Trophoblast cell (in vitro differentiated cells and primary cell): ENCODE data around the gene FAM184B.
"Not testable (repeated sequence)": the region's sequence is repeated elsewhere in the genome, so short reads cannot be mapped to it uniquely, and the experiment has no call there.

Experiments used
- DNase-seq, 2 donors: peaks; one replicate each; pipeline ENCODE4 v3.0.0-alpha.2; 2016
- H2AFZ ChIP-seq: 2 replicates; pipeline ENCODE4 v1.6.1; 2013; ENCODE audit warnings: low read length, moderate library complexity, mild to moderate bottlenecking; ENCODE audit not compliant: insufficient read depth, poor library complexity
- H2AK5ac ChIP-seq: 2 replicates; pipeline ENCODE4 v1.6.1; 2013; ENCODE audit warnings: mild to moderate bottlenecking, low read length
- H2BK120ac ChIP-seq: 2 replicates; pipeline ENCODE4 v1.6.1; 2013; ENCODE audit warnings: low read length, mild to moderate bottlenecking, moderate library complexity; ENCODE audit not compliant: insufficient read depth, poor library complexity
- H2BK12ac ChIP-seq: 2 replicates; pipeline ENCODE4 v1.6.1; 2013; ENCODE audit warnings: mild to moderate bottlenecking, low read length, moderate library complexity
- H2BK5ac ChIP-seq: 2 replicates; pipeline ENCODE4 v1.6.1; 2013; ENCODE audit warnings: low read length, low read depth, moderate library complexity, mild to moderate bottlenecking; ENCODE audit not compliant: poor library complexity
- H3K14ac ChIP-seq: 2 replicates; pipeline ENCODE4 v1.6.1; 2013; ENCODE audit warnings: mild to moderate bottlenecking, low read length
- H3K18ac ChIP-seq: 2 replicates; pipeline ENCODE4 v1.6.1; 2013; ENCODE audit warnings: mild to moderate bottlenecking, low read length
- H3K23ac ChIP-seq: 2 replicates; pipeline ENCODE4 v1.6.1; 2013; ENCODE audit warnings: low read length
- H3K27ac ChIP-seq: 2 replicates; pipeline ENCODE4 v1.5.1; 2013; ENCODE audit warnings: low read depth, mild to moderate bottlenecking, inconsistent platforms, low read length, moderate library complexity
- H3K27me3 ChIP-seq: 2 replicates; pipeline ENCODE4 v1.6.1; 2013; ENCODE audit warnings: inconsistent platforms, mild to moderate bottlenecking, low read length, moderate library complexity; ENCODE audit not compliant: insufficient read depth
- H3K36me3 ChIP-seq, 2 experiments: 1 replicate in 1 of 2; 2 replicates in 1 of 2; pipeline ENCODE4 v1.6.1; 2013; ENCODE audit warnings: low read length in 2 of 2, mild to moderate bottlenecking in 2 of 2, moderate library complexity in 1 of 2; ENCODE audit not compliant: insufficient read depth in 2 of 2, control insufficient read depth in 1 of 2
- H3K4ac ChIP-seq: 2 replicates; pipeline ENCODE4 v1.6.1; 2013; ENCODE audit warnings: low read depth, mild to moderate bottlenecking, low read length, moderate library complexity
- H3K4me1 ChIP-seq, 2 experiments: 1 replicate in 1 of 2; 2 replicates in 1 of 2; pipeline ENCODE4 v1.6.1; 2013; ENCODE audit warnings: low read length in 2 of 2, mild to moderate bottlenecking in 2 of 2, moderate library complexity in 1 of 2; ENCODE audit not compliant: insufficient read depth in 2 of 2, control insufficient read depth in 1 of 2
- H3K4me2 ChIP-seq: 2 replicates; pipeline ENCODE4 v1.6.1; 2013; ENCODE audit warnings: inconsistent platforms, mild to moderate bottlenecking, low read length, moderate library complexity
- H3K4me3 ChIP-seq: 2 replicates; pipeline ENCODE4 v1.5.1; 2013; ENCODE audit warnings: mild to moderate bottlenecking, low read depth, low read length, inconsistent platforms
- H3K79me1 ChIP-seq: one replicate; pipeline ENCODE4 v1.6.1; 2013; ENCODE audit warnings: low read length
- H3K79me2 ChIP-seq: 2 replicates; pipeline ENCODE4 v1.6.1; 2013; ENCODE audit warnings: low read length, mild to moderate bottlenecking; ENCODE audit not compliant: control insufficient read depth, insufficient read depth, poor library complexity
- H3K9ac ChIP-seq: 2 replicates; pipeline ENCODE4 v1.6.1; 2013; ENCODE audit warnings: mild to moderate bottlenecking, low read length
- H3K9me3 ChIP-seq: 2 replicates; pipeline ENCODE4 v1.6.1; 2013; ENCODE audit warnings: low read depth, mild to moderate bottlenecking, control low read depth, inconsistent platforms, low read length; ENCODE audit not compliant: insufficient read depth
- H4K12ac ChIP-seq: 2 replicates; pipeline ENCODE4 v1.6.1; 2013; ENCODE audit warnings: low read depth, mild to moderate bottlenecking, low read length, moderate library complexity
- H4K8ac ChIP-seq: 2 replicates; pipeline ENCODE4 v1.6.1; 2013; ENCODE audit warnings: low read depth, mild to moderate bottlenecking, low read length, moderate library complexity
- H4K91ac ChIP-seq: one replicate; pipeline ENCODE4 v1.6.1; 2013; ENCODE audit warnings: low read depth, mild to moderate bottlenecking, low read length, moderate library complexity
- WGBS: extraction: QIAGEN DNeasy Blood & Tissue Kit; methylation state at CpG from one replicate; pipeline ENCODE4 v1.1.7; 2013; ENCODE audit warnings: missing lambda C conversion rate; ENCODE audit not compliant: insufficient read length, insufficient coverage; ENCODE audit errors: extremely low coverage; 5-methylcytosine and 5-hydroxymethylcytosine counted together

Gene FAM184B

DNA sequence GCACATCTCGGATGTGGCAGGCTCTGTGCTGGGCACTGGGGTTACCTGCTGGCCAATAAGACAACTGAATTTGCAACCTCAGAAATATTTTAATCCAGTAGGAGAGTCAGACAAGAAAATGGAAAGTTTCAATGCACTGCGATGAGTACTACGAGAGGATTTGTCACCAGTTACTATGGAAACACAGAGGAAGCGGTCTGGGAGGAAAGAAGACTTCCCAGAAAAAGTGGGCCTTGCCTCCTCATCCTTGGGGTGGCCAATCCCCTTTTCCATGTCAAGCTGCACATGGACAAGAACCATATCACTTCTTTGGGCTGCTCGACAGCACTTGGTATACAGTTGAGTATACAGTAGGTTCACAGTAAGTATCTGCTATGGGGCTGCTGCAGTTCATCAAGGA is 67.6 kb downstream of the FAM184B start:
- Histone ChIP-seq H4K12ac (no peak overlapping the region), H3K36me3 (no peaks in the 10 kb centered on the region), H3K4me1 (peaks cover 2 to 4% of the 10 kb centered on the region in 2 experiments), H2BK12ac (no peak overlapping the region), H3K9ac (no peak overlapping the region), H2BK5ac (no peak overlapping the region), H3K9me3 (no peaks in the 10 kb centered on the region), H2AFZ (no peak overlapping the region), H2BK120ac (no peak overlapping the region), H3K79me1 (no peaks in the 10 kb centered on the region), H3K23ac (no peak overlapping the region), H3K79me2 (no peaks in the 10 kb centered on the region), H4K91ac (no peak overlapping the region), H3K27ac (no peak overlapping the region), H3K4me2 (no peak overlapping the region), H4K8ac (no peak overlapping the region), H3K18ac (no peak overlapping the region), H3K14ac (no peak overlapping the region), H3K4ac (no peak overlapping the region), H2AK5ac (no peak overlapping the region), H3K4me3 (no peak overlapping the region), H3K27me3 (no peaks in the 10 kb centered on the region)
- DNase-seq, result no peak
- WGBS, result no CpG with 5 or more reads among the region's 5 CpGs

DNA sequence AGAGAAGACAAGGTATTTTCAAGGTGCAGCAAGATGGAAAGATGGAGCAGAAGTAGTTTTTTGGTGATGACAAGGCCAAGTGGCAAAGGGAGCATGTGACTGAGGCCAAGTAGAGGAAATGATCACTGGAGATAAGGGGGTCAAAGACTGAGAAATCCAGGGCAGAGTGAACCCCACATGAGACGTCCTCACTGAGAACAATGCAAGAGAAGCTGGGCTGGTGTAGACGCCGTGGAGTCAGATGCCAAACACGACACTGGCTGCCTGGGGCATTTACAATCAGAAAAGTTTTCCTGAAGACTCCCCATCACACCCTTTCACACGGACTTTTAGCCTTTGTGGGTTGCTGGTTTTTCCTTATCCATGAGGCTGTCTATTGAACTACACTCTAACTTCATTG is 69.3 kb downstream of the FAM184B start:
- Histone ChIP-seq H3K4me3 (no peak overlapping the region), H3K18ac (no peak overlapping the region), H2BK120ac (no peak overlapping the region), H3K14ac (no peak overlapping the region), H3K4ac (no peak overlapping the region), H4K91ac (no peak overlapping the region), H4K12ac (no peak overlapping the region), H3K4me1 (peaks cover 6 to 8% of the 10 kb centered on the region in 2 experiments), H2AFZ (no peak overlapping the region), H3K79me2 (no peaks in the 10 kb centered on the region), H2BK12ac (no peak overlapping the region), H3K27me3 (no peaks in the 10 kb centered on the region), H3K23ac (no peak overlapping the region), H3K36me3 (no peaks in the 10 kb centered on the region), H3K4me2 (no peak overlapping the region), H3K9me3 (no peaks in the 10 kb centered on the region), H3K79me1 (no peaks in the 10 kb centered on the region), H2BK5ac (no peak overlapping the region), H3K27ac (no peak overlapping the region), H4K8ac (no peak overlapping the region), H2AK5ac (no peak overlapping the region), H3K9ac (no peak overlapping the region)
- no CpG with 5 or more reads among the region's 5 CpGs for WGBS
- no peak for DNase-seq

DNA sequence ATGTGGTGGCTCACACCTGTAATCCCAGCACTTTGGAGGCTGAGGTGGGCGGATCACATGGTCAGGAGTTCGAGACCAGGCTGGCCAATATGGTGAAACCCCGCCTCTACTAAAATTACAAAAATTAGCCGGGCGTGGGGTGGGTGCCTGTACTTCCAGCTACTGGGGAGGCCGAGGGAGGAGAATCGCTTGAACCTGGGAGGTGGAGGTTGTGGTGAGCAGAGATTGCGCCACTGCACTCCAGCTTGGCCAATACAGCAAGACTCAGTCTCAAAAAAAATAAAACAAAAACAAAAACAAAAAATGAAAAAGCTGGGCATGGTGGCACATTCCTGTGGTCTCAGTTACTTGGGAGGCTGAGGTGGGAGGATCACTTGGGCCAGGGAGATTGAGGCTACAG is 70.2 kb downstream of the FAM184B start:
- not testable (repeated sequence) for H4K91ac ChIP-seq, H3K4me2 ChIP-seq, H3K4me3 ChIP-seq, H3K79me2 ChIP-seq, H3K23ac ChIP-seq, DNase-seq, H4K12ac ChIP-seq, H3K9me3 ChIP-seq, H3K79me1 ChIP-seq, H3K18ac ChIP-seq, H3K4ac ChIP-seq, H3K36me3 ChIP-seq, H3K27ac ChIP-seq, H3K9ac ChIP-seq, H2BK120ac ChIP-seq, H2AFZ ChIP-seq, H3K4me1 ChIP-seq, H4K8ac ChIP-seq, H2BK12ac ChIP-seq, H3K27me3 ChIP-seq, H3K14ac ChIP-seq, H2BK5ac ChIP-seq, H2AK5ac ChIP-seq
- no CpG with 5 or more reads among the region's 8 CpGs for WGBS

DNA sequence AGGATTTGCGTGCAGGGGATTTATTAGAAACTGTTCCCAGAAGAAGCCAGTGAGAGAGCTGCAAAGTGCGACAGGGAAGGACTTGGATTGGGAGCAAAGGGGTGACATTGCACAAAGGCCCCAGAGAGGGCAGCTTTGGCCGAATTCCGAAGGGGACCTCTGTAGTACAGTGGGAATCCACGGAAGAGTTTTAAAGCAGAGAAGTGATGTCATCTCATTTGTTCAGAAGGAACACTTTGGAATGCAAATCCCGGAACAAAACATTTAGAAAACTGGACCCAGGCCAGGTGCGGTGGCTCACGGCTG is 71.7 kb downstream of the FAM184B start:
- H2BK120ac ChIP-seq, result no peak overlapping the region
- no peak overlapping the region for H3K4me2 ChIP-seq
- no peak overlapping the region for H2BK5ac ChIP-seq
- H4K12ac ChIP-seq, result no peak overlapping the region
- no CpG with 5 or more reads among the region's 8 CpGs for WGBS
- no peaks in the 10 kb centered on the region for H3K9me3 ChIP-seq
- no peak overlapping the region for H2AK5ac ChIP-seq
- no peak overlapping the region for H3K4ac ChIP-seq
- no peak overlapping the region for H3K14ac ChIP-seq
- no peaks in the 10 kb centered on the region for H3K79me1 ChIP-seq
- DNase-seq, result no peak
- no peak overlapping the region for H3K4me3 ChIP-seq
- no peak overlapping the region for H4K91ac ChIP-seq
- H3K9ac ChIP-seq, result no peak overlapping the region
- H3K27ac ChIP-seq, result no peak overlapping the region
- H3K23ac ChIP-seq, result no peak overlapping the region
- H3K36me3 ChIP-seq, result no peaks in the 10 kb centered on the region
- no peak overlapping the region for H4K8ac ChIP-seq
- no peaks in the 10 kb centered on the region for H3K79me2 ChIP-seq
- H2AFZ ChIP-seq, result no peak overlapping the region
- no peaks in the 10 kb centered on the region for H3K27me3 ChIP-seq
- H3K4me1 ChIP-seq, result peaks cover 3 to 4% of the 10 kb centered on the region in 2 experiments
- no peak overlapping the region for H3K18ac ChIP-seq
- H2BK12ac ChIP-seq, result no peak overlapping the region
